ENCODE results near the gene B9D2.
"Not testable (repeated sequence)": the region's sequence is repeated elsewhere in the genome, so short reads cannot be mapped to it uniquely, and the experiment has no call there.

The B9D2 gene, protein sequence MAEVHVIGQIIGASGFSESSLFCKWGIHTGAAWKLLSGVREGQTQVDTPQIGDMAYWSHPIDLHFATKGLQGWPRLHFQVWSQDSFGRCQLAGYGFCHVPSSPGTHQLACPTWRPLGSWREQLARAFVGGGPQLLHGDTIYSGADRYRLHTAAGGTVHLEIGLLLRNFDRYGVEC

DNA sequence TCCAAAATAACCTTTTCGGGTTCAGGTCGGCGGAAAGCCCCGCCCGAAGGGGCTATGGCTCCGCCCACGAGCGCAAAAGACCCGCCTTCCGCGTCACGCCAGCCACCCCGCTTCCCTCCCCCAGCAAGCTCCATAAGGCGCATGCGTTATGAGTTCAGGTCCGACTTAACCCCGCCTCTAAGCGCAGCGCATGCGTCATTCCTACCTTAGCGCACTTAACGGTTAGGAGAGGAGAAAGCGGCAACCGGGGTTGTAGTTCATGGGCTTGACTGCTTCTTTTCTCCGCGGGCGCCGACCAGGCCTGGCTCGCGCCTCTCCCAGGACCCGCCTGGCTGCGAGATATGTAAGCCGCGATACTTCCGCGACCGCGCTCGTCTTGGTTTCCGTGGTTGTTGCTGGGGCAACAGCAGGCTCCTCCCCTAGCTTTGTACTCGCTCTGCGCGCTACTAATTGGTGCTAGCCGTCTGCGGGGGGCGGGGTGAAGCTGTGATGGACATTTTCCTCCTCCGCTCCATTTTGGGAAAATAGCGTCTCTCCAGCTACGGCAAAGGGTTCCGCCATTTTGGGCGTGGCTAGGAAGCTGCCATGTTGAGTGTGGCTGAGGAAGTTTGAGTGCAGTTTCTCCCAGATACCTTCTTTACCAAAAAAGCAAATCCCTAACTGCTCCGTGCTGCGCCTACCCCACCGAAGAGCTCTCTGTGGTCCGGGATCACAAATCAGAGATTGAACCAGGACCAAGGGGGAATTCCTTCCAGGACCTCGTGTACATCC is at the start of gene B9D2:
B9D2 (minus strand) TSS at position 397 of the 771 bp plus-strand sequence. CDS start 630 bp downstream, outside the sequence.
- peak within 1 kb of the TSS; percentile 60 for H3K4me3 ChIP-seq (ENCODE audit: low read depth, low read length)
- DNase-seq (ENCODE audit: low read depth) = peak; percentile 80
- TF ChIP-seq, protein P1, sequence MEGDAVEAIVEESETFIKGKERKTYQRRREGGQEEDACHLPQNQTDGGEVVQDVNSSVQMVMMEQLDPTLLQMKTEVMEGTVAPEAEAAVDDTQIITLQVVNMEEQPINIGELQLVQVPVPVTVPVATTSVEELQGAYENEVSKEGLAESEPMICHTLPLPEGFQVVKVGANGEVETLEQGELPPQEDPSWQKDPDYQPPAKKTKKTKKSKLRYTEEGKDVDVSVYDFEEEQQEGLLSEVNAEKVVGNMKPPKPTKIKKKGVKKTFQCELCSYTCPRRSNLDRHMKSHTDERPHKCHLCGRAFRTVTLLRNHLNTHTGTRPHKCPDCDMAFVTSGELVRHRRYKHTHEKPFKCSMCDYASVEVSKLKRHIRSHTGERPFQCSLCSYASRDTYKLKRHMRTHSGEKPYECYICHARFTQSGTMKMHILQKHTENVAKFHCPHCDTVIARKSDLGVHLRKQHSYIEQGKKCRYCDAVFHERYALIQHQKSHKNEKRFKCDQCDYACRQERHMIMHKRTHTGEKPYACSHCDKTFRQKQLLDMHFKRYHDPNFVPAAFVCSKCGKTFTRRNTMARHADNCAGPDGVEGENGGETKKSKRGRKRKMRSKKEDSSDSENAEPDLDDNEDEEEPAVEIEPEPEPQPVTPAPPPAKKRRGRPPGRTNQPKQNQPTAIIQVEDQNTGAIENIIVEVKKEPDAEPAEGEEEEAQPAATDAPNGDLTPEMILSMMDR (IDR thresholded peaks at IDR 0.05; ENCODE audit: control insufficient read depth, extremely low read depth, insufficient read depth) = no peak

DNA sequence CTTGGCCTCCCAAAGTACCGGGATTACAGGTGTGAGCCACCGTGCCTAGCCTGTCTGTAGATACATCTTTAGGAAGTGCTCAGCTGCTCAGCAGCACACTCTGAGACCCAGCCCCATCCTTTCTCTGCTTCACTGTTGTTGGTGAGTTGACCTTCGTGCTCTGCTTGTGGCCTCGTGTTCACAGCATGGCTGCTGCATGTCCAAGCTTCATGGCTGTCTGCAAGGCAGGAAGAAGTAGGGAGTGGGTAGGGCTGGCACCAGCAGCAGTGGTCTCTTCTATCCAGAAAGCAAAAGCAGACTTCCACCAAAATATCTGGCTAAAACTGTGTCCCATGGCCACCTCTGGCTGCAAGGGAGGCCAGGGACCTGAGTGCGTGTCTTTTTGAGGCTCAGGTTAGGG is 49.0 kb upstream of the B9D2 start:
- TF ChIP-seq, protein P1 (IDR thresholded peaks at IDR 0.05; ENCODE audit: control insufficient read depth, extremely low read depth, insufficient read depth) = no peak
- DNase-seq (ENCODE audit: low read depth) = no peak
- no peak overlapping the region for H3K4me3 ChIP-seq (ENCODE audit: low read depth, low read length)

DNA sequence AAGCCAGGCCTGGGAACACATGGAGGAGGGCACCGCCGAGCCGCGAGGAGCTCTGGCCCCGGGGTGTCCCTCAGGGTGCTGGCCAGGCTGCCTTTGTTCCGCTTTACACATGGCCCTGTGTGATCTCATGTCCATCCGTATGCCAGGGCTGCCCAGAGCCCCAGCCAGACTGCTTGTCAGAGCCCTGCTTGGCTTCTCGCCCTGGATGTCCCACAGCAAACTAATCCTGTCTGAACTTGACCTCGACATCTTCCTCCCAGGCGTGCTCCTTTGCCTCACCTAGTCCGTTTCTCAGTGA is 48.0 kb upstream of the B9D2 start:
- TF ChIP-seq, protein P1 (IDR thresholded peaks at IDR 0.05; ENCODE audit: control insufficient read depth, extremely low read depth, insufficient read depth) = no peak
- DNase-seq (ENCODE audit: low read depth) = no peak
- H3K4me3 ChIP-seq (ENCODE audit: low read depth, low read length) = no peak overlapping the region

DNA sequence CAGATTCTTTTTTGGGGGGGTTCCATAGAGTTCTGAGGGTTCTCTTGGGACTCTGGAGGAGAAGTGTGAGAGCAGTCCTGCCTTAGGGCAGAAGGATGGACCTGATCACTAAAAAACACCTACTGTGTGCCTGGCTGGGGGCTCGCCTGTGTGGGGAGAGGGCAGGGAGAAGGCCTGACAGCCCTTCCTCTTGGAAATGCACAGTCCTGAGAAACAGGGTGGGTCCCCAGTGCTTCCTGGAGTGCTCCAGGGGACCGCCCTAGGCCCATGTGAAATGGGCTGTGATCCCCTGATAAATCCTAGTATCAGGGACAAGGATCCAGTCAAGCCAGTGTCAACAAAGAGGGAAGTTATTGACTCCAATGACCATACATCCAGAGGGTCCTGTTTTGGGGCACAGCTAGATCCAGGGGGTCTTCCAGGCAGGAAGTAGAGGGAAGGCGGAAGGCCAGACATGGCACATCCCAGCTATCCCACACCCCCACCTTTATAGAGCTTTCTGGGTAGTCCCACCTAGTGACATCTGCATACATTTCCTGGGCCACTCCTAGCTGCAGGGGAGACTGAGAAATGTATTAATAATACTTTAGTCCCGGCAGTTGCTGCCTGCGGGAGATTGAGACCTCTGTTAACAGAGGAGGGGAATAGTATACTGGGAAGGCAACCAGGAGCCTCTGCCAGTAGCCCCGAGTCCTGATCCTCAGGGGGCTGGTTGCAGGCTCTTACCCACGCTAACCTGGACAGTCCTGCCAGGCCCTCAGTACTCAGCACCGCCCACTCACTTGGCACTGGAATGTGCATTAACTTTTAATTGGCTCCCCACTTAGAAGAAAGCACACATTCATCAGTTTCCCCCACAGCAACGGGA is 47.4 kb upstream of the B9D2 start:
- TF ChIP-seq, protein P1 (IDR thresholded peaks at IDR 0.05; ENCODE audit: control insufficient read depth, extremely low read depth, insufficient read depth) = no peak
- DNase-seq (ENCODE audit: low read depth) = no peak
- H3K4me3 ChIP-seq (ENCODE audit: low read depth, low read length) = no peak overlapping the region

DNA sequence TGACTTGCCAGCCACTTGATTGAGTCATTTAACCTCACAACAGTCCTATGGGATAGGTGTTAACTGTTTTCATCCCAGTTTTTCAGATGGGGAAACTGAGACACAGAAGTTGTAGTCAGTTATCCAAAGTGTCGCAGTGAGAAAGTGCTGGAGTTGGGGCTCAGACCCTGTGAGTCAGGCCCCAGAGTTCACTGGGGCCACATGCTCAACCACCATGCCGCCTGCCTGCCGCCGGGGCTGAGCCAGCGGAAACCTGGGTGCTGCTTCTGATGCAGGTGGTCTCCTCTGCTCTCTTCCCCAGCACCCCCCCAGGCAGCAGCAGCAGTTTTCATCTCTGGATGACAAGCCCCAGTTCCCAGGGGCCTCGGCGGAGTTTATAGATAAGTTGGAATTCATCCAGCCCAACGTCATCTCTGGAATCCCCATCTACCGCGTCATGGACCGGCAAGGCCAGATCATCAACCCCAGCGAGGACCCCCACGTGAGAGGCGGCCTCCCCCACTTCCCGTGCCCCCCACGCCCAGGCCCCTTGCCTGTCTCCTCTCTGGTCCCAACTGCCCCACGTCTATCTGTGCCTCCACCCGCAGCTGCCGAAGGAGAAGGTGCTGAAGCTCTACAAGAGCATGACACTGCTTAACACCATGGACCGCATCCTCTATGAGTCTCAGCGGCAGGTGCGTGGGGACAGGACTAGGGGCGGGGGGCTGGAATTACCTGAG is 46.5 kb upstream of the B9D2 start:
- H3K4me3 ChIP-seq (ENCODE audit: low read depth, low read length) = no peak overlapping the region
- TF ChIP-seq, protein P1 (IDR thresholded peaks at IDR 0.05; ENCODE audit: control insufficient read depth, extremely low read depth, insufficient read depth) = no peak
- DNase-seq (ENCODE audit: low read depth) = no peak

DNA sequence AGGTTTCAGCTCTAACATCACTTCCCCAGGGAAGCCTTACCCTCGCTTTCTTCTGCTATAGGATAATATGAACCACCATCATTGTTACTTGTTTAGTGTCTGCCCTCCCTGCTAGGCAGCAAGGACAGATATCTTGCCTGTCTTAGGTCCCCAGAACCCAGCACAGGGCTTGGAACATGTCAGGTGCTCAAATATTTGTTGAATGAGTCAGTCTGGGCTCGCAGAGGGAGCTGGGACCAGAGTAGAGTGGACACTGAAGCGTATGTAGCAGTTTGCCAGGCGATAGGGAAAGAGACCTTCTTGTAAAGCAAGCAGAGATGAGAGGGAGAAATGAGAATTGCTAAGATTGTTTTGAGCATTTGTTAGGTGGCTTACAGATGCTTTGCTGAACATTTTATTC is 45.3 kb upstream of the B9D2 start:
- DNase-seq (ENCODE audit: low read depth) = peak; percentile 65
- TF ChIP-seq, protein P1 (IDR thresholded peaks at IDR 0.05; ENCODE audit: control insufficient read depth, extremely low read depth, insufficient read depth) = no peak
- H3K4me3 ChIP-seq (ENCODE audit: low read depth, low read length) = no peak overlapping the region

DNA sequence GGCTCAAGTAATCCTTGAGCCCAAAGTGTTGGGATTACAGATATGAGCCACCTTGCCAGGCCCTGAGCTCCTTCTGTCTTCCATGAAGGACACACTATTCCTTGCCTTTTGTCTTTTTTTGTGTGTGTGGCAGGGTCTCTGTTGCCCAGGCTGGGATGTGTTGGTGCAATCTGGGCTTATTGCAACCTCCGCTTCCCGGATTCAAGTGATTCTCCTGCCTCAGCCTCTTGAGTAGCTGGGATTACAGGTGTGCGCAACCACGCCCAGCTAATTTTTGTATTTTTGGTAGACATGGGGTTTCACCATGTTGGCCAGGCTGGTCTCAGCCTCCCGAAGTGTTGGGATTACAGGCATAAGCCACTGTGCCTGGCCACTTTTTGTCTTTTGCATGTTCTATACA is 44.9 kb upstream of the B9D2 start:
- not testable (repeated sequence) for DNase-seq (ENCODE audit: low read depth); H3K4me3 ChIP-seq (ENCODE audit: low read depth, low read length)
